AG08395 (cell line): ENCODE results near the gene HEPN1.

Experiments
- DNase-seq: peaks from one replicate; pipeline ENCODE4 v3.0.0; 2012; ENCODE audit warnings: mixed read lengths, low spot score

HEPN1 gene

DNA sequence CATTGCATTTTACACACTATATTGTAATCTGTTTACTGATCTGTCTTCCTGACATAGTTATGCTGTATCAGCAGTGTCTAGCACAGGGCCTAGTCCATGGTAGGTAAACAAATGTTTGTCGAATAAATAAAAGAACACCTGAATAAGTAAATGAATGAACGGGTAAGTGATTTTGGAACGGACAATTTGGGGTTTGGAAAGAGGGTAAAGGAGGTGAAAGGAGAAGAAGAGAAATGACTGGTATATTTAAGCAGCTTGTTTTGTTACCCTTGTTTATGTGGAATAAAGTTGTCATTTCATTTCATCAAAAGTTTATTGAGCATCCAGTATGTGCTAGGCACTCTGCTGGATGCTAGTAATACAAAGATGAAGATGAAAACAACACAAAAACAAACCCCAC lies at the start of gene HEPN1:
HEPN1 (plus strand) TSS at position 301 of the 400 bp plus-strand sequence.
- DNase-seq, result no peak

DNA sequence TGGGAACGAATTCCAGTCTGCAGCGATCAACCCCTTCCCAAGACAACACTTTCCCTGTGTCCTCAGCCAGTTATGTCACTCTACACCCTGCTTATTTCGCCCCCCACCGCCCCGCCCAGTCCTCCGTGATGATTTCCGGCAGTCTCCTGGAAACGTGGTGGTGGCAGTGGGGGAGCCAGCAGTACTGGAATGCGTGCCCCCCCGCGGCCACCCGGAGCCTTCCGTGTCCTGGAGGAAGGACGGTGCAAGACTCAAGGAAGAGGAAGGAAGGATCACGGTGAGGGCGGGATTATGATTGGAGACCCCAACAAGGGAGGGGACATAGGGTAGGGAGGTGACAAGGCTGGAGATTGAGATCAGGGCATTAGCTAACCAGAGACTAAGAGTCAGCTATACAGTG lies 49.7 kb upstream of the HEPN1 start:
- DNase-seq, result no peak

DNA sequence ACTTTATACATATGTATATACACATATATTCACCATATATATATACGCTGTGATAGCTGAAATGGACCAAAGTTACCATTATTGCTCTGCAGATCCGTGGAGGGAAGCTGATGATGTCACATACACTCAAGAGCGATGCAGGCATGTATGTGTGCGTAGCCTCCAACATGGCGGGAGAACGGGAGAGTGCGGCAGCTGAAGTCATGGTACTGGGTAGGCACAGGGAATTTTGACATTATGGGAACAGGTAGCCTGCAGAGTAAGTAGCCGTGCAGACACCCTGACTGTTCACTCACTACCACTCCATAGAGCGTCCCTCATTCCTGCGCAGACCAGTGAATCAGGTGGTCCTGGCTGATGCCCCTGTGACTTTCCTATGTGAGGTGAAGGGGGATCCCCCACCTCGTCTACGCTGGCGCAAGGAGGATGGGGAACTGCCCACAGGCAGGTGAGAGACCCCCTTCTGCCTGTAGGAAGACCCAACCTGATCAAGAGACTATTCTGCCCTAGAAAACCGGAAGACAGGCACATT lies 49.1 kb upstream of the HEPN1 start:
- DNase-seq, result no peak

DNA sequence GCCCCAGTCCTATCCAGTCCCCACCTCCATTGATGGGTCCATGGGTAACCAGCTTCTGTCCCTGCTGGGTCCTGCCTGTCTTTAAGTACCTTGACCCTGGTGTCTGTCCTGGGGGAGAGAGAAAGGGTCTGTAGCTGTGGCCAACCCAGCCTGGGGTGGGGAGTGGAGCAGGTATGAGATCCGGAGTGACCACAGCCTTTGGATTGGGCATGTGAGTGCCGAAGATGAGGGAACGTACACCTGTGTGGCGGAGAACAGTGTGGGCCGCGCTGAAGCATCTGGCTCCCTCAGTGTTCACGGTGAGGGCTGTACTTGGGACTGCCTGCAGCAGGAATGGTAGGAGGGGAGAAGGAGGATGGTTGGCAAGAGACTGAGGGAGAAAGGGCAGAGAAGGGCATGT lies 48.6 kb upstream of the HEPN1 start:
- DNase-seq, result no peak

DNA sequence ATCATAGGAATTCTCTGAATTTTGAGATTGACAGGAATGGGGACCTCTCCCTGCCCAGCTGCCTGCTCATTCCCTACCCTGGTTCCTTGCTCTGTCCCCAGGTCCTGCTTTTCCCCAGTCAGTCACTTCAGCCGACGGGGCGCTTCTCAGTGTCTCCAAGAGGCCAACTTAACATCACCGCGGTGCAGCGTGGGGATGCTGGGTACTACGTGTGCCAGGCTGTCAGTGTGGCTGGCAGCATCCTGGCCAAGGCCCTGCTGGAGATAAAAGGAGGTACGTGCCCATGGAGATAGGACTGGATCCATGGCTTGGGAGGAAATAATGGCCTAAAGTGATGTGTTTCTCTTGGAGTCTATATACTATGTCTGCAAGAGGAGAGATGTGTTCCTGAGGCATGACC lies 46.8 kb upstream of the HEPN1 start:
- DNase-seq, result no peak

DNA sequence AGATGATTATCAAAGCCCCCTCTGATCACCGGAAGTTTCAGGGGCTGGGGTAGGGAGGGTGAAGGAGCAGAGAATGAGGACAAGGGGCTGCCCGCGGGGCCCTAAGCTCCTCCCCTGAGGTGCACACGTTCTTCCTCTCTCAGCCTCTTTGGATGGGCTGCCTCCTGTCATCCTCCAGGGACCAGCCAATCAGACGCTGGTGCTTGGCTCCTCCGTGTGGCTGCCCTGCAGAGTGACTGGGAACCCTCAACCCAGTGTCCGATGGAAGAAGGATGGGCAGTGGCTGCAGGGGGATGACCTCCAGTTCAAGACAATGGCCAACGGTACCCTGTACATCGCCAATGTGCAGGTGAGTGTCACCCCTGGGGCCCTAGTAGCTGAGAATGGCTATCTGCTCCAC lies 46.3 kb upstream of the HEPN1 start:
- DNase-seq, result no peak

DNA sequence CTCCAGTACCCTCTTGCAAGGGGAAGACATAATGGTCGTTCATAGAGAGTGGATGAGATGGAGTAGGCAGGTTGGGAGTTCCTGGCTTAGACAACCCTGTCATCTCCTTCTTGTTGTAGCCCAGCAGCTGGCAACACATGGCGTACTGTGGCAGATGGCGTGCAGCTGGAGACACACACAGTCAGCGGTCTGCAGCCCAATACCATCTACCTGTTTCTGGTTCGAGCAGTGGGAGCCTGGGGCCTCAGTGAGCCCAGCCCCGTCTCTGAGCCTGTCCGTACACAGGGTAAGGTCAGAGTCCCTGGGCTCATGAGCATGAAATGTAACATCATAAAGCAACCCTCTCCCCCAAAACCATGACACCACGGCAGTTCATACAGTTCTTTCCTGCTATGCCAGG lies 45.1 kb upstream of the HEPN1 start:
- DNase-seq, result no peak

DNA sequence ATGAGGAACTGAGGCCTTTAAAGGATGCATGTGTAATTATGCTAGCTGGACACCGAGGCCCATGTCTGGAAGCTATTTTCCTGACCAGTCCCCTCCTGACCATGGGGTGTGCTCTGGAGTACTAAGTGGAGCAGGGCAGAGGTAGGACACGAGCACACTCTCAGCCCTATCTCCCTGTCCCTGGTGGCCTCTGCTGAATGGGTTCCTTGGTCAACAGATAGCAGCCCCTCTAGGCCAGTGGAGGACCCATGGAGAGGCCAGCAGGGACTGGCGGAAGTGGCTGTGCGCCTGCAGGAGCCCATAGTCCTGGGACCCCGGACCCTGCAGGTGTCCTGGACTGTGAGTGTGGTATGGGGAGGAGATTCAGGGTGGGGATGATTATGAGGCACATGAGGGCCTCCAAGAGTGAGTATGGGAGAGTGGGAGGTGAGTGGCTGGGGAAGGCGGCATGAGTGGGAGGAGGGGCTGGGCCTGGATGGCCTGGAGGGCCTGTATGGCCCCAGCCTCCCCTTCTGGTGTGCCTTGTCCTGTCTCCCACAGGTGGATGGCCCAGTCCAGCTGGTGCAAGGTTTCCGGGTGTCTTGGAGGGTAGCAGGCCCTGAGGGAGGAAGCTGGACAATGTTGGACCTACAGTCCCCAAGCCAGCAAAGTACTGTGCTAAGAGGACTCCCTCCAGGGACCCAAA lies 44.3 kb upstream of the HEPN1 start:
- no peak for DNase-seq

DNA sequence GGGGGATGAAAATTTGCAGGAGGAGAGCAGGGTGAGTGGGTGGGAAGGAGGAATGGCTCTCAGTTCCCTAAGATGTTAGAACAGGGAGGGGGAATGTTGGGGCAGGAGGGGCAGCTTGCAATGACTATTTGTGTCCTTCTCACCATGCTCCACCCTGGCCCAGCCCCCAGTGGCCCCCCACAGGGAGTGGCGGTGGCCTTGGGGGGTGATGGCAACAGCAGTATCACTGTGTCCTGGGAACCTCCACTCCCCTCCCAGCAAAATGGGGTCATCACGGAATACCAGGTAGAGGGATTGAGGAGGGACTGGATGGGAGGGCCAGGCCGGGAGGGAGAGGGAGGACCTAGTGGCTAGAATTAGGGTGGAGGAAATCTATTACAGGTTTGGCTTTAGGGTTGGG lies 43.6 kb upstream of the HEPN1 start:
- DNase-seq, result no peak

DNA sequence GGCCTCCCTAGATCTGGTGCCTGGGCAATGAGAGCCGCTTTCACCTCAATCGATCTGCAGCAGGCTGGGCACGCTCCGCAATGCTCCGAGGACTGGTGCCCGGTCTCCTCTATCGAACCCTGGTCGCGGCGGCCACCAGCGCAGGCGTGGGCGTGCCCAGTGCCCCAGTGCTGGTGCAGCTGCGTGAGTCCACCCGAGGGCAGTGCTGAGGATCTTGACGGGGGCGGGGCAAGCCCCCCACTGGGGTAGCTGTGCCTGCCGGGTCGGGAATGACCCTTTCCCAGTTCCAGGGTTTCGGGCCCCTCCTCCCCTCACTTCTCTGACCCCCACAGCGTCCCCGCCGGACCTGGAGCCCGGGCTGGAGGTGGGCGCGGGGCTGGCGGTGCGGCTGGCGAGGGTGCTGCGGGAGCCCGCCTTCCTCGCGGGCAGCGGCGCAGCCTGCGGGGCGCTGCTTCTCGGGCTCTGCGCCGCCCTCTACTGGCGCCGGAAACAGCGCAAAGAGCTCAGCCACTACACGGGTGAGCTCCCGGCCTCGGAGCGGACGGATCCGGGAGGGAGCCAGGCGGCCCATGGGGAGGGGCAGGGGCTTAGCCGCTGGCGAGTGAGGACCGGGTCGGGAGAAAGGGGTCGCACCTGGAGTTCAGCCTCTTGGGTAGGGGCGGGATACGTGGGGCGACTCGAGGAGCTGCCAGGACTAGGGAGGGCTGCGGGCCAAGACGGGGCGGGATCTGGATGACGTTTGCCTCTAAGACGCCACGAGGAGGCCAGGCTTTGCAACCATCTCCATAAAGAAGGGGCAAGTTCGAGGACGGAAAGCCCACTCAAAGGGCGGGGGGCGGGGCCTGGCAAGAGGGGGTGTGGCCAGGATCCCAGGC lies 42.9 kb upstream of the HEPN1 start:
- peak; percentile 91 for DNase-seq

DNA sequence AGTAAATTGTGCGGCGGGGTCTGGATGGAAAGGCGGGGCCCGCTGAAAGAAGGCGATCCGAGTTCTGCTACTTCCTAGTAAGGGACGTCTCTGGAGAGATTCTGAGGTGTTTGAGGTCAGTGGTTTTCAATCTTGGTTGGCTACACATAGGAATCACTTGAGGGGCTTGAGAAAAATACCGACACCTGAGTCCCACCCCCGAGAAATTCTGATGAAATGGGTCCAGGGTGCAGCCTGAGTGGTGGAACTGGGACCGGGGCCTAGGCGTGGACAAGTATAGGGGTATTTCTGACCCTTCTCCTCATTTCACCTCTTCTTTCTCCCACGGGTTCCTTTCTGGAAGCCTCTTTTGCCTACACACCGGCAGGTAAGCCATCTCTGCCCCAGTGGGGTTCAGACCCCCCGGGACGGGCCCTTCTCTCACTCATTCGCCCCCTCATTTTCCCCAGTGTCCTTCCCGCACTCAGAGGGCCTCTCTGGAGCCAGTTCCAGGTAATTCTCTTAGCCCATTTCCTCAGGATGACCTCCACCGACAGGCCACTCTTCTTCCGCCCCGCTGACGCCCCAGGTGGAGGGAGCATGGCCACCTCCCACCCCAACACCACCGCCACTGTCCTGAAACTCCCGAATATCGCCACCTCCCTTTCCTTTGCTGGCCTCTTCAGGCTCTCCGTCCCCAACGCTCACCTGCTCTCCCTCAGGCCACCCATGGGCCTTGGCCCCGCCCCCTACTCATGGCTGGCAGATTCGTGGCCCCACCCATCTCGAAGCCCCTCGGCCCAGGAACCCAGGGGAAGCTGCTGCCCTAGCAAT lies 42.0 kb upstream of the HEPN1 start:
- no peak for DNase-seq

DNA sequence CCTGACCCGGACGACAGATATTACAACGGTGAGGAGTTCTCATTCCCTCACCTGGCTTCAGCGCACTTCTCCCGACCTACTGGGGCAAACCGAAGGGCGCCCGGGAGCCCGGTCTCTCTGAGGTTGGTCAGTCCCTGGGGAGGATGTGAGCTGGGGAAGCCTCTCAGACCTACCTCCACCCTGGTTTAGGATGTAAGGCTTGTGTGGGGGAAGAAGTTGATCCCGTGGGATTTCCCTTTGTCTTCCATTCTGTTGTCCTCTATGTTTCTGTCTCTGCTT lies 41.5 kb upstream of the HEPN1 start:
- DNase-seq, result no peak

DNA sequence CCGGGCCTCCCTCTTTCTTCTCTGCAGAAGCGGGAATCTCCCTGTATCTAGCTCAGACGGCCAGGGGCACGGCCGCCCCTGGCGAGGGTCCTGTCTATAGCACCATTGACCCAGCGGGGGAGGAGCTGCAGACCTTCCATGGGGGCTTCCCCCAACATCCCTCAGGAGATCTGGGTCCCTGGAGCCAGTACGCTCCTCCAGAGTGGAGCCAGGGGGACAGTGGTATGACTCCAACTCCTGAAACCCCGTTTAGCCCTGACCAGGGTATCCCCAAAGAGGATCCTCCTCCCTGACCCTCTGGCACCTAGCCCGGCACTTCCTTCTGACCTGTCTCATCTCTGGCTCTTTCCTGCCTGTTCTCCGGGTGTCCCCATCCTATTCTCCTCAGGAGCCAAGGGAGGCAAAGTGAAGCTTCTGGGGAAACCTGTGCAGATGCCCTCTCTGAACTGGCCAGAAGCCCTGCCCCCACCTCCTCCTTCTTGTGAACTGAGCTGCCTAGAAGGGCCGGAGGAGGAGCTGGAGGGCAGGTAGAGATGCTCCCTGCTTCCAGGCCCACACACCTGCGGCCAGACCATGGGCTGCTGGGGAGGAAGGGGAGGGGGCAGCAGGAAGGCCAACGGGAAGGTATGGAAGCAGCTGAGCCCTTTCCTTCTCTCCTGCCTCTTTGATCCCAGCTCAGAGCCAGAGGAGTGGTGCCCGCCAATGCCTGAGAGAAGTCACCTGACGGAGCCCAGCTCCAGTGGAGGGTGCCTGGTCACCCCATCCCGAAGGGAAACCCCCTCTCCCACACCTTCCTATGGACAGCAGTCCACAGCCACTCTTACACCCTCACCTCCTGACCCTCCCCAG lies 40.9 kb upstream of the HEPN1 start:
- DNase-seq, result no peak

DNA sequence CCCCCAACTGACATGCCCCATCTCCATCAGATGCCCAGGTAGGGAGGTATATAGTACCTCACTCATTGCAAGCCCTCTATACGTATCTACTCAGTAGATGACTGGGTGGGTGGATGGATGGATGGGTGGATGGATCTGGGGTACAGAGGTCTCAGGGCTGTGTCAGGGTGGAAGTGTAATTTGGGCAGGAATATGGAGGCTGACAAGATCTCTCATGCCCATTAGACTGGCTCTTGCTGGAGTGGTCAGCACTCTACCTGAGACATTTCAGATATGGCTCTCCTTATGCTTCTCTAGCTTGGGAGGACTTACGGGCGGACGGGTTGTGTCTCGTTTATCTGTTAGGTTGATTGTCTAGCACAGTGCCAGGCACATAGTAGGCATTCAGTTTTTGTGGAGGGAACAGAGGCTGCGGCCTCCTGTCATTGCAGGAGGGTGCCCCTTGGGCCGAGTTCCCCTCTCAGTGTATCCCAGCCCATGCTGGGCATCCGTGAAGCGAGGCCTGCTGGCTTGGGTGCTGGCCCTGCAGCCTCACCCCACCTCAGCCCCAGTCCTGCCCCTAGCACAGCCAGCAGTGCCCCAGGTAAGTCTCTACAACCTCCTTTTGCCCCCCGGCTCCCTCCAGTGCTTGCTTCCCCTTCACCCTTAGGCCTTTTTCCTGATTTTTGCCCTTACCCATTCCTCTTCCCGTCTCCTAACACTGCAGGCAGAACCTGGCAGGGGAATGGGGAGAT lies 40.1 kb upstream of the HEPN1 start:
- DNase-seq, result no peak

DNA sequence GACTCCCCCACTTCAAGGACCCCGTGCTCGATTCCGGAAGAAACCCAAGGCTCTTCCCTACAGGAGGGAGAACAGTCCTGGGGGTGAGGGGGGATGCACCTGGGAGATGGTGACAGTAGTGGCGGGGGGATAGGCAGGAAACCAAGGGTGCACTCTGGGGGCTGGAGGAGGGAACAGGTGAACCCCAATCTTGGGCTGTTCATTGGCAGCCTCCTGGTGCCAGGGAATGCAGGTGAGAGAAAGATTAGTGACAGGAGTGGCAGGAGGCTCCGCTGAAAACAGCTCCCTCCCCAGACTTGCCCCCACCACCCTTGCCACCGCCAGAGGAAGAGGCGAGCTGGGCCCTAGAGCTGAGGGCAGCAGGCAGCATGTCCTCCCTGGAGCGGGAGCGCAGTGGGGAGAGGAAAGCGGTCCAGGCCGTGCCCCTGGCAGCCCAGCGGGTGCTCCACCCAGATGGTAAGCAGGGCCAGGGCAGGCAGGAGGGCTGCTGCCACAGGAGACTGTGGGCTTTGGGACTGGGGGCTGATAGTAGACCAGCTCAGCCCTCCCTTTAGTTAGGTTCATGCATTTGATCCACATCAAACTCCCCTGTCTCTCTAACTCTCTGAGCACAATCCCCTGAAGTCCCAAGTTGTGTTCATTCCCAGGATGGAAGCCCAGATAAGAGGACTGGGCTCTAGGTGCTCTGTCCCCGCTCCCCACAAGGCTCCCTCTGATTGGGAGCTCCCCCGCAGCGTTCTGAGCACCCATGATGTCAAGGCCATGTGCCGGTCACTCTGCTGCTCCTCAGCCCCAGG lies 39.4 kb upstream of the HEPN1 start:
- DNase-seq, result no peak

DNA sequence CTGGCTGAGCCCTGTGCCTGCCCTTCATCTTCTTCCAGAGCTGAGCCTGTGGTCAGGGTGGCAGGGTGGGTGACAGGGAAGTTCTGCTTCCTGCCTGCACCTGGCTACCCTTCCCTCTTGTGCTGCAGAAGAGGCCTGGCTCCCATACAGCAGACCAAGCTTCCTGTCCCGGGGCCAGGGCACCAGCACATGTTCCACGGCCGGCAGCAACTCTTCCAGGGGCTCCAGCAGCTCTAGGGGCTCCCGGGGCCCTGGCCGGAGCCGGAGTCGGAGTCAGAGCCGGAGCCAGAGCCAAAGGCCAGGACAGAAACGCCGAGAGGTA lies 38.8 kb upstream of the HEPN1 start:
- no peak for DNase-seq

DNA sequence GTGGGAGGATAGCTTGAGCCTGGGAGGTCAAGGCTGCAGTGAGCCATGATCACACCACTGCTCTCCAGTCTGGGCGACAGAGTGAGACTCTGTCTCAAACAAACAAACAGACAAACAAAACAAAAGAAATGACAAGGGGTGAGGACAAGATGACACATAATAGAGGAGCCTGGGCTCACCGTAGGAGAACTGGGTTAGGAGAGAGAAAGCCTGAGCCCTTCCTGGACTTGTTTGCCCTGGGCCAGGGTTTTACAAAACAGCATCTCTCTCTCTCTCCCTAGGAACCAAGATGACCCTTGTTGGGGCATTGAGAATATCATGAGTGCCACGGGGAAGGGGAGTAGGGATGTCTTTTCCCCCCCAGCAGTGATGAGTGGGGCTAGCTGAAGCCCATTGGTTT lies 38.1 kb upstream of the HEPN1 start:
- DNase-seq, result no peak

DNA sequence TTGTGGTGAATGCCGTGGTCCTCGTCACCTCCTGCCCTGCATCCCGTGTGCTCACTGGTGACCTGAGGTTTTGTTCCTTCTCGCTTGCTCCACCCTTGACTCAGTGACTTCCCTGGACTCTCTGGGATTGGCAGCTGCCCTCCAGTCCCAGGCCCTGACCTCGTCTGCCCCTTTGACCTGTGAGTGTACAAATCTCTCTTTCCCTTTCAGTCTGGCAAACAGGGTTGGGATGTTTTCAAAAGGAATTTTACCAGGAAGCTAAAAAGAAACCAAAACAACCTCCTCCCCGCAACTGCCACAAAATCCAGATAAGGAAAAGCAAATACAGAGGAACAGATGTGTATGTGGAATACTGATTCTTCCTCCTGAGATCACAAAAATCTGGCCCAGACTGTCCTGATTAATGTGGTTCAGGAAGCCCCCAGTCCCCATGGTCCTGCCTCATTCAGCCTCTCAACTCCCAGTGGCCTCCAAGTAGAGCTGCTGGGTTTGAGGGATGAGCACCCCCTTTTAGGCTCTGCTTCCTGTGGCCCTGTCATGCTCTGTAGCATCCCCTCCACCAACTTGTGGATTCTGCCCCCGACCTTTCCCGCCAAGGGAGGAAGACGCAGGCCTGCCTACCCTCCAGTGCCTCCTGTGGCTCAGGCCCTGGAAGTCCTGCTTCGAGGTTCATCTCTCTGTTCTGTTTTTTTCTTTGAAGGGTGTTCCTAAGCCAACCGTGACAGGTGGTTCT lies 36.5 kb upstream of the HEPN1 start:
- DNase-seq, result no peak

DNA sequence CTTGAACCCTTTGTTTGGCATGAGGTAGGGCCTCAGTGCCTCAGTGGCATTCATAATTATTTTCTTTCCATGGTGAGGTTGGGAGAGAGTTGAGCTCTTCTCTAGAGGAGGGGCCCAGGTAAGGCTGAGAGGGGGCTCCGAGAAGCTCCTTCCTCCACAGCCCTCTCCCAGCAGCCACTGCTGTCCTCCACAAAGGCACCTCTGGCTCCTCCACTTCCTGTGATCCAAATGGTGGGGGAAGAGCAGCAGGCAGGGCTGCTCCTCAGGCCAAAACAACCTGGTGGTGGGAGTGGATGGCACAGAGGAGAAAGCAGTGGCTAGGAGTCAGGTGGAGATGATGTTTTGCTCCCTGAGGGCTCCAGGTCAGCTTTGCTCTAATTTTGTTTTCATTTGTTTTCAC lies 34.7 kb upstream of the HEPN1 start:
- DNase-seq, result no peak
